Right lung (tissue), 5 donors: Measurements from ENCODE around the gene SEMA6A. TPM values are rescaled to one million over a fixed set of nuclear protein-coding genes. Genes with fewer than 3 reads are reported as not detected.

ENCODE experiments used
- DNase-seq, 2 donors: peaks; one replicate each; pipeline ENCODE4 v3.0.0-alpha.2; 2013
- polyA plus RNA-seq, 5 donors: library from polyadenylated mRNA; unstranded; fragments of 120-200 nt; gene quantifications; one replicate each; pipeline versions ENCODE4 v1.2.1 to v1.2.3, GENCODE V29; 2013; ENCODE audit warnings: inconsistent platforms in 1 of 5, low replicate concordance in 1 of 5; ENCODE audit not compliant: insufficient read length in 5 of 5, insufficient read depth in 1 of 5

SEMA6A gene
- polyA plus RNA-seq, 5 donors, result 31.1 to 39.8 (median 36.7) TPM

- DNase-seq, result no peak
Observed at GRCh38 chr5:116579144-116579543, 4.5 kb upstream of the SEMA6A start.

DNA sequence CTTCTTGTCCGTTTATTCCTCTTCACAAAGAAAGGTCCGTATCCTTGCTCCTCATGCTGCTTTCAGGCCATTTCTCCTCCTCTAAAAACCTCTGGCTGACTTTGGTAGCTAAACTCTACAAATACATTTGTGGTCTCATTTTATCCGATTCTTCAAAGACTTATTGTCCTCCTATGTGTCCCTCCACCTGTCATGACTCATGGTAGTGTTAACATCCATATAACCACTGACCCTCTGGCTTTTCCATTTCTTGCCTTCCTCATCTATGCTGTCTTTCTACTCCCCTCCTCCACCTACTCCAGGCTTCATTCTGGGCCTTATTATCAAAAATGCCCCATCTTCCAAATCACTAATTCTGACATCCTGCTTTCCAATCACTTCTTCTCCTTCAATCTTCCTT lies 4.1 kb upstream of the SEMA6A start:
- no peak for DNase-seq

DNA sequence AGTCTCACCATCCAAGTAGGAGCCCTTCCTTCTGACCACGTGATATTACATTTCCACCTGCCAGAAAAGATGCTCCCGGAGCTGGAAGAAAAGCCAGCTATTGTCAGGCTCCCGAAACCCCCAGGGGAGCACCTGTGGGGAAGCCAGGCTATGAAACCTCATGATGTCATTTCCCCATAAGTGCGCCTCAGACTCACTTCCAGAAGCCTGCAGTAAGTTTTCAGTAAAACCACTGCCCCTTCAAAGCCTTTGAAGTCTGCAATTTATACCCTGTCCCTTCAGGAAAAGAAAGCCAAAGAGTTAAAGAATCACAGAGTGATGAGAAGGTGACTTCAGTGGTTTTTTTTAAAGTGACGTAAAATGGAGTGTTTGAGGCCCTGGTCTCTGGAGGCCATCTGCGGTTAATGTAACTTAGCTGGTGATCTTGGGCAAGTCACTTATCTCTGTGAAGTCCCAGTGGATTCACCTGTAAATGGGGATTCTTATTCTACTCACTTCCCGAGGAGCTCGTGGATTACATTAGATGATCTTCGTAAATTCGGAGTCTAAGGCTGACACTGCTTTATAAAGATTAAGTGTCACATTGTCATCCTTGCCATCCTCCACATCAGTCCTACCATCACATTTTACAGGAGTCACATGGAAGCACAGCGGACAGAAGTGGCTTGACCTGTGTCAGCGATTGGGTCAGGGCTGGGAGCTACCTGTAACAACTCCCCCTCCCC lies 2.6 kb upstream of the SEMA6A start:
- DNase-seq, result no peak

DNA sequence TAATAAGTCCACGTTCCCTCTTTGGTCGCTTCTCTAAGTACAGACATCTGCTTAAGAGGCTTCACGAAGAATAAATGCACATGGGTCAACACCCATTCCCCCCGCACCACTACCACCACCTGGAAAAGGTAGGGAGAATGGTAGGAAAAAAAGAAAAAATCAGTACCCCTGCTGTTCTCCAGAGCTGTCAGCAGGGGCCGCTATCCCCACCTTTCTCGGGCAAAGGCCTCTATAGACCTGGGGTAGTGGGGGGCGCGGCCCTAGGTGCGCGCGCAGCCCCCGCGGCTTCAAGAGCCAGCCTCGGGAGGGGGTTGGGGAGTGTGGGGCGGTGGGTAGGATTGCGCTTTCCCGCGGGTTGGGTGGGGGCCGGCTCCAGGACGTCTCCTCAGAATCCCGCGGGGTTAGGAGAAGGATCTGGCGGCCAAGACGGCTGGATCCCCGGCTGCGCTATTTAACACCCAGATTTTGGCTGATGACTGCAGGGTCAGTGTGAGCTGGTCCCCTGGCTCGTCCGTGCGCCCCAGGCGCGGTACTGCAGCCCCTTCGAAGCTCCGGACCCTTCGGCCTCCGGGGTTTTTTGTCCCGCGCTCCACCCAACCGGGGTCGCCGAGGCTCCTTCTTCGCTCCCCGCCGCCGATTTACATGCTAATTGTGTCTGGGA lies 1.6 kb upstream of the SEMA6A start:
- DNase-seq, result peak; percentile 73 to 78

DNA sequence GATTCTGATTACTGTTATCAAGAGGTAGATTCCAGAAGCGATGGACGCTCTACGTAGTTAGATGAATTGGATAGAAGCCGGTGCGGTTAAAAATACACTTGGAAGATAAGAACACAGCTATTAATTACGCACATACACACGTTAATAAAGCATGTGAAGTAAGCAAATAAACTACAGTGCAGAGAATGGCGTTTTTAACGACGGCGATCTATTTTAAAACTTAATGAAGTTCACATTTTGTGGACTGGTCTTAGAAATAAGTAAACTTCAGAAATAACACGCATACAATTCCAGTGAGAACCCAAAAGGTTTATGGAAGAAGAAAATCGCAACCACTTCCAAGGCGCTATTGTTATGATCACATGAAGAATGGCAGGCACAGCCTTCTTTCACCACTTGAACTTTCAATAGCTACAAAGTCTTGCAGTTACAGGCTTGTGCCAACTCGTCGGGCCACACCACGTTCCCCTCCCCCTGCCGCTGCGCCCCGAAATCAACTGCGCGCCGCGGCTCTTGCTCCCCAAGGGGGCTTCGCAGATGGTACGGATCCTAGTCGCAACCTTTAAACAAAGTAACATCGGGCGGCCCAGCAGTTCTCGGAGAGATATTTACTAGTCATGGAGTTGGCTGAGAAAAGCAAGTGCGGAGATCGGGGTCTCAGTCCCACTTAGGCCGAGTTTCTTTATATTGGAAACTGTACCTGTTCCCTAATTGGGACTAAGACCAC lies 866 bp upstream of the SEMA6A start:
- DNase-seq, result peak in 1 of 2 donors; percentile 32

GRCh38 chr5:116573702-116574366 lies 789 bp downstream of the SEMA6A start:
- DNase-seq, result peak in 1 of 2 donors; percentile 33

DNA sequence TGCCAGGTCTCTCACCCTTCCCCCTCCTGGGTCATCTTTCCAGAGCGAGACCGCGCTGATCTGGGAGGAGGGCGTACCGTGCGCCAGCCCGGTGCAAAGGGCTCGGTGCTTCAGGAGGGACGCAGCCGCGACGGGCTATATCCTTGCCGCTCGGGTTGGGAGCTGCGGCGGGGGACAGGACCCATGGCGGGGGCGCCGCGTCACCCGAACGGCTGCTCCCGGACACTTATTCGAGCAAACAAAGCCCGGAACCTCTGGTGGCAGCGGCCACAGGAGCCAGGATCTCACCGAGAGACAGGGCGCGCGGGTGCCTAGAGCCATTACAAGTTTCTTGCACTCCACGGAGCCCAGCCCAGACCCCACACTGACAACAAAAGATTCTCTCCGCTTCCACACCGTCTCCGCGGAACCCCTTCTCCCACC lies 1.3 kb downstream of the SEMA6A start:
- DNase-seq, result no peak

DNA sequence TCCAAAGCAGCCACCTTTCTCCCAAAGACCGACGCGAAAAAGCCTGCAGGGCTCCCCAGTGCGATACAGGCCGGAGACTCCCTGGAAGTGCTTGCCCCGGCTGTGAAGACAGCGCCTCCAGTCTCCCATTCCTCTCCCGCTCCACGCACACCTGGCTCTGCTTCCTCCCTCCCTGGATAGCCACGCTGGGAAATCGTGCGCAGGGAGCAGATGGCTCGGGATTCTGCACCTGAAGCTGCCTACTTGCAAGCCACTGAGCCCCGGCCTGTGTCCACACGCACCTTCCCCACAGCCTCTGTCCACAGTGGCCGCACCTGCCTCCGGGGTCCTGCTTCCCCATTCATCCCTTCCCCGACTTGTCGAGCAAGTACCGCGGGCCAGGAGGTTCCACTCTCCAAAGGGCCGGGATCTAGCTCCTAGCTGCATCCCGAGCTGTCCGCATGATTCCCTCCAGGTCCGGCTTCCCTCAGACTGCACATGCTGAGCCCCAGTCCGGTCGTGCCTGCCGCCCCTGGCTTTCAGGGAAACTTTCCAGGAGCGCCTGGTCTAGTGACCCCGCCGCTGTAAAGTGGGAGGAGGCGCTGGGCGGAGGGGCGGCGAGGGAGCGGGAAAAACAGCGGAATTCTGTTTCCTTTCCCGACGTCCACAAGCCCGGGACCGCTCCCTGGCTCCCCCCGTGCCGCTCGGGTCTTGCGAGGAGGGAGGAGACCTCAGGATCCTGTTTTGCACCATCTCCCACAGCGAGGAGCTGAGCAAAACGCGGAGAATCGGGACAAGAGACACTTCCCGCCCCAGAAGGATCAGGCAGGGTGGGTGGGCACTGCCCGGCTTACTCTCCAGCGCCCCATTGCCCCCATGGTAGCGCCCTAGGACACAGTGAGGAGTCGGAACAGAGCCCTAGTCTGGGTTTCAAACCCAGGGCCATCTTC lies 2.0 kb downstream of the SEMA6A start:
- DNase-seq, result no peak

DNA sequence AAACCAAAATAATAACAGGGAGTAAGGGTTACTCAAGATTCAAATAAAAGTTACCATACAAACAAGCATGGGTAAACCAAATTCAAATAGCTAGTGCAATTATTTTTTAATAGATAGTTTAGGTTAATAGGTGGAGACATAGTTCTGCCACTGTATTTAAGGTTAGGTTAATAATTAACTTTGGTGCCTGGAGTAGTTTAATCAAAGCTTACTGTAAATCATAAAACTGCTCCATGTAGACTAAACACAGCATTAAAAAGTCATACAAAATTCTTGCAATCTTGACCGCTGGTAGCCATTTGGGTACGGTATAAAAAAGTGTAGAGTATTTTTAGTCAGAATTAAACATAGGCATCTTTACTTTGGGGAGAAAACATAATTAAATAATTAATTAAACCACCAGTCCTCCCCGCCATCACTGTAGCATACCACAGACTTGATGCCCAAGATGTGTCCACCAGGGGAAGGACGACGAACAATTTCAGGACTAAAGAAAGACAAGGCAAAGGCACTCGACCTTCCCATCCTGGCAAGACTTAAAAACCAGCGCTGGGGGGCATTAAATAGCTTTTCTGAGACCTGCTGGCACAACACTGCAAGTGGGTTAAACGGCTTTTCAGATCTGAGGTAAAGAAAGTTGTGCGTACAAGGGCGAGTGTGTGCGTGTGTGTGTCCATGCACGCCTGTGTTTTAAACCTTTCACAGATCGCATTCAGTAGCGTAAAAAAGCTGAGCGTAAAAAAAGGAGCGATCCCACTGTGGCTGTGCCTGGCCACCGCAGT lies 2.9 kb downstream of the SEMA6A start:
- no peak for DNase-seq

GRCh38 chr5:116569999-116570398 lies 4.6 kb downstream of the SEMA6A start:
- no peak for DNase-seq

DNA sequence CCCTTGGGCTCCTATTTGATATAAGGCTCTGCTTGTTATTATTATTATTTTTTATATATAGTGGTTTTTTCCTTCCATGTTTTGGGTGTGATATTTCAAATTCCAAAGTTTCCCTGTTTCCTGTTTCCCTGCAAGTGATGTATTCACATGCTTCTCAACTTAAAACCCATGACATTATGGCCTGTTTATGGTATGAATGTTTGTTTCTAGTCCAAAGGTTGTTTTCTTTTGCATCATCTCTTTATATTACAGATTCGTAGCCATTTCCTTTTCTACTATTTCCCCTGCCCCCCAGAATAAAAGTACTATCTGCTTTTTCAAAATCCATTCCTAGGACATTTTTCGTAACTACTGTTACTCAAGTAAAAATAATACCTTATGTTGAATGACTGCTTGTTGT lies 7.5 kb downstream of the SEMA6A start:
- DNase-seq, result no peak

GRCh38 chr5:116566251-116566650 lies 8.4 kb downstream of the SEMA6A start:
- DNase-seq, result no peak

- DNase-seq, result no peak
Observed at GRCh38 chr5:116564756-116565490, 9.7 kb downstream of the SEMA6A start.

DNA sequence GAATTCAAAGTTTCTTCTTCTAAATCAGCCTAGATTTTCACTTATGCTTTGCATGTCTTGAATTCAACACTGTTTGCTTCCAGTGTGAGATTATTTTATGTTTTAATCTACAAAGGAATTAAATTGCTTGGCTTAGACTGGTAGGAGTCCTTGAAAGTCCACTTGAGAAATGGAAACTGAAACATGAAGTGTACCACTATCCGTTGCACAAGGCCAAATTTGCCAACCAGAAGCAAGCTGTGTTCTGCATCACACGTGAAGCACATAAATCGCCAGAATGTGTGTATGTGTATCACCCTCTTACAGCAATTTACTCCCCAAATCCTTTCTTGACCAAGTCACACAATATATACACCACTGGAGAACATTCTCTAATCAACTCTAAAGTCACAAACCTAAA lies 10.3 kb downstream of the SEMA6A start:
- DNase-seq, result no peak

GRCh38 chr5:116563736-116564308 lies 10.8 kb downstream of the SEMA6A start:
- no peak for DNase-seq

GRCh38 chr5:116562669-116563068 lies 12.0 kb downstream of the SEMA6A start:
- DNase-seq, result no peak

DNA sequence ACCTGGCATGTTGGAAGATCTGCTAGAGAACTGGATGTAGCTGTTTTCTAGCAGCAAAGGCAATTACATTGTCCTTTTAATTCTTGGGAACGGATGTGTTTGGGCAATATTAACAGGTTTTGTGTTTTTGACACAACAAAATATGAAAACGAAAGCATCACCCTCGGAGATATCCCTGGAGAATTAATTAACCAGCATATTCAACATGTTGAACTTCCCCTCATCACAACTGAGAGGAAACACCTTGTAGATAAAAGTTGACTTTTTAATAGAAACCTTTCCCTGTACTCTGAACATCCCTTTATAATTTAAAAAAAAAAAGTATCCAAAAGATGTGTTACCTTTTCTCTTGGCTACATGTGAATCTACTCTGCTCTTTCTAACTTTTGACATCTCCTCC lies 13.0 kb downstream of the SEMA6A start:
- no peak for DNase-seq

GRCh38 chr5:116559673-116560164 lies 14.9 kb downstream of the SEMA6A start:
- no peak for DNase-seq

GRCh38 chr5:116559239-116559638 lies 15.4 kb downstream of the SEMA6A start:
- DNase-seq, result no peak
